LNCAP (cell line): Measurements from ENCODE around the gene AADAC.

Experiments used
- CTCF ChIP-seq: fragments of 450-650 bp; IDR thresholded peaks from 2 replicates; pipeline ENCODE4 v1.5.1; 2017; ENCODE audit warnings: mild to moderate bottlenecking

AADAC gene

GRCh38 chr3:151806838-151807237 is 7.1 kb upstream of the AADAC start:
- no peak for TF ChIP-seq CTCF

DNA sequence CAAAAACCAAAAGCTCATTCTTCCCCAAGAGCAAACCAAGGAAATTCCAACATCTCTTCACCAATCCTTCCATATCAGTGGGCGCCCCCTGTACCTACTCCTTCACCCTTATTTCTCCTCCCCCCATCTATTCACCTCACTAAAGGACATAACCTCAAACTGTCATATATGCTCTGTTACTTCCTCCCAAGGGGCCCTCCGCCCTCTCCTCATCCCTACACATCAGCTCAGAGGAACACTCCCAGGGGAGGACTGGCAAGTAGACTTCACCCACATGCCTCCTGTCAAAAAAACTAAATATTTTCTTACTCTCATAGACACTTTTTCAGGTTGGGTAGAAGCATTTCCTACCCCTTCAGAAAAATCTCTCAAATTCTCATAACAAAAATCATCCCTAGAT is 2.4 kb upstream of the AADAC start:
- no peak for TF ChIP-seq CTCF

- no peak for TF ChIP-seq CTCF
These were observed 672 bp downstream of the AADAC start for GRCh38 chr3:151814588-151814987.

DNA sequence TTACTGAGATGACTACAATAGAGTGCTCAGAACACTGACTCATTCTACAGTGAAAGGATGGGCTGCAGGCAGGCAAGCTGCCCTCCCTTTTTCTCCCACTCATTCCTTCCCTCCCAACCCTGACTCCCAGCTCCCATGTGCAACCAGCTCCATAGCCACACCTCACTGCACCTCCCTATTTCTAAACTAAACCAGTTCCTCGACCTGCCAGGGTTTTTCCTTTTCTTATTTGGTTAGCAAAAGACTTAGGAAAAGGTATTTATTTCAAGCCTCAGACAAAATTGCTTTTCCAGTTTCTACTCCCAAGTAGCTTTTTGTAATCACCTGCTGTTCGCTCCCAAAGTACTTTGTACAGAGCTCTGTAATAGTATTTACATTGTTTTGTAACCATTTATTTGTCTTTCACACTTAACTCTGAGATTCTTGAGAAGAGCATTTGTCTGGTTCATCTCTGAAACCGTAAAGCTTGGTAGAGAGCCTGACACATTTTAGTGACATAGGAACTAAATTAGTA is 2.2 kb downstream of the AADAC start:
- TF ChIP-seq CTCF: no peak

GRCh38 chr3:151817473-151817872 is 3.6 kb downstream of the AADAC start:
- TF ChIP-seq CTCF: no peak

GRCh38 chr3:151818361-151818760 is 4.4 kb downstream of the AADAC start:
- no peak for TF ChIP-seq CTCF

DNA sequence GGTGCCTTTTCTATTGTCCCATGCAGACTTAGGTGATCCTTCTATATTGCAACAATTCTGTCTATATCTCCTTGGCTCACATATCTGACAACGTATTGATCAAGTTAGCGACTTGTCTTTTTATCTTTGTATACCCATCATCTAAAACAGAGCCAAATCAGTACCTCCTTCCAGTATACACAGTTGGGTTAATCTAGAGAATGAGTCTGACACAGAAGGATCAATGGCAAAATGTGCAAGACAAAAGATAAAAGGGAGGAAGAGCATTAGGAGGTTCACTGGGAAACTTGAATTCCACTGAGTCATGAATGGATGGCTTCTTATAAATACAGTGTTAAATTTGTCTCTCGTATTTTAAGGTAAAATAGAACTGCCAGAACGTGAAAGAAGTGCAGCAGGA is 6.0 kb downstream of the AADAC start:
- no peak for TF ChIP-seq CTCF

GRCh38 chr3:151827816-151828215 is 13.9 kb downstream of the AADAC start:
- TF ChIP-seq CTCF: no peak
